Ovary (tissue), 9 donors: ENCODE measurements around the gene ZNF358. TPM values are rescaled to one million over a fixed set of nuclear protein-coding genes. Genes with fewer than 3 reads are reported as not detected.

Source experiments
- DNase-seq, 5 donors: peaks; one replicate each; pipeline ENCODE4 v3.0.0-alpha.2; 2019 to 2020
- H3K27ac ChIP-seq, 2 donors: fragments of 200-600 bp; one replicate each; pipeline versions ENCODE4 v1.5.1 to v1.8.0; 2019 to 2022
- H3K27me3 ChIP-seq: fragments of 200-600 bp; one replicate; pipeline ENCODE4 v1.8.0; 2022
- H3K36me3 ChIP-seq: fragments of 200-600 bp; sonication (generic); one replicate; pipeline ENCODE4 v1.5.1; 2019
- H3K4me1 ChIP-seq: one replicate; pipeline ENCODE4 v1.8.1; 2013; ENCODE audit warnings: mild to moderate bottlenecking, moderate library complexity; ENCODE audit not compliant: insufficient read depth
- H3K4me3 ChIP-seq: fragments of 200-600 bp; sonication (generic); one replicate; pipeline ENCODE4 v1.5.1; 2017
- H3K9me3 ChIP-seq, 2 donors: fragments of 200-600 bp in 1 of 2; sonication (generic) in 1 of 2; one replicate each; pipeline versions ENCODE4 v1.5.1 to v1.8.1; 2013 to 2019; ENCODE audit warnings: mild to moderate bottlenecking in 1 of 2, moderate library complexity in 1 of 2
- EP300 ChIP-seq: sonication (generic); formaldehyde crosslinking; IDR thresholded peaks from one replicate; pipeline ENCODE4 v1.6.1; 2017; ENCODE audit warnings: antibody characterized with exemption
- POLR2A ChIP-seq: fragments of 450-650 bp; IDR thresholded peaks from one replicate; pipeline ENCODE4 v1.6.1; 2017; ENCODE audit warnings: antibody characterized with exemption, mild to moderate bottlenecking, moderate library complexity
- WGBS, 3 donors: extraction: QIAGEN DNeasy Blood & Tissue Kit in 1 of 3; methylation state at CpG; one replicate each; pipeline versions ENCODE4 v1.1.5 to v1.1.7; 2013 to 2017; 5-methylcytosine and 5-hydroxymethylcytosine counted together
- intact Hi-C, 4 donors: fragments of 100-400 bp; cut with DNase I; formaldehyde crosslinking; loops; one replicate each; pipeline versions ENCODE4 v1.11.0 to v1.15.1; 2022 to 2023
- polyA plus RNA-seq, 2 donors: library from polyadenylated mRNA; stranded (reverse); fragments of 200-250 nt in 1 of 2; fragments of 350-450 nt in 1 of 2; fragmentation: Illumina TruSeq in 1 of 2; extraction: RNeasy Lipid Tissue Mini Kit (QIAGEN cat#74804) in 1 of 2; gene quantifications; one replicate each; pipeline ENCODE4 v1.2.3, GENCODE V29; 2013 to 2014
- total RNA-seq, 7 donors: library from RNA; depleted of rRNA in 2 of 7; stranded (reverse); fragments of >200 nt in 2 of 7; fragmentation: NEBNext Ultra II Directional in 3 of 7; extraction: Animal tissue kit (Norgen Biotek cat#: 25700) in 3 of 7; gene quantifications; one replicate each; pipeline versions ENCODE4 v1.1.0 to v1.2.4, GENCODE V29; 2016 to 2023
- TF ChIP-seq, protein P1 (sequence below), 3 donors: fragments of 450-650 bp in 2 of 3; fragments of 200-600 bp in 1 of 3; IDR thresholded peaks; one replicate each; pipeline versions ENCODE4 v1.5.1 to v1.8.0; 2016 to 2022; ENCODE audit warnings: antibody characterized with exemption in 3 of 3, mild to moderate bottlenecking in 1 of 3
- donor health status: DM: no; HTN: no; CAD: no; lungs with moderate emphysema.
- donor health status: DM: no; HTN: no; CAD: no.
- donor health status: Bipolar disorder and iron deficiency.
- donor health status: DM: yes; HTN: yes; CAD: no.
- donor health status: DM: no; HTN: no; CAD: no.
- donor health status: DM: yes; HTN: yes; CAD: no.

Gene ZNF358
- total and polyA plus RNA-seq, 9 donors, result 9.2 to 112 (median 88.2) TPM

DNA sequence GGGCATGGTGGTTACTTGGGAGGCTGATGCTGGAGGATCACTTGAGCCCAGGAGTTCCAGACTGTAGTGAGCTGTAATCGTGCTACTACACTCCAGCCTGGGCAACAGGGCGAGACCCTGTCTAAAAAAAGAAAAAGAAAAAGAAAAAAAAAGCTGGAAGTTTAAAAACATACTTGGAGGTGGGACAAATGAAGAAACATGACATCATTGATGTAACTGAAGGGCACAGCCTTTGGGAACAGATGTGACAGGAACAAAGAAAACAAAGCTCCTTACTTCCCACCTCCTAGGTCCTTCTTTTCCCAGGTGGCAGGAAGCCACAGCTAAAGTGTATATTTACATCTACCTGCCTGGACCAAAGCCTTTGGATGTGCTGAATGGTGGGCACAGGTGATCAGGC lies 29.0 kb upstream of the ZNF358 start:
- Histone ChIP-seq H3K27me3 (no peaks in the 10 kb centered on the region), H3K36me3 (no peaks in the 10 kb centered on the region), H3K4me1 (peaks cover 6% of the 10 kb centered on the region), H3K27ac (no peak overlapping the region), H3K4me3 (no peak overlapping the region), H3K9me3 (no peaks in the 10 kb centered on the region)
- WGBS, 3 donors, result 72 to 92% (median 75%) methylated on average over 2 of the region's 2 CpGs
- intact Hi-C loops, result loop anchor here in 2 of 4 donors (5.0 kb wide), 2 partner anchors 45 to 50 kb away; partner anchors contain the start of gene PNPLA6 (in 1 of the 2)
- DNase-seq, result no peak
- no peak for TF ChIP-seq EP300
- TF ChIP-seq POLR2A, result no peak
- TF ChIP-seq, protein P1, sequence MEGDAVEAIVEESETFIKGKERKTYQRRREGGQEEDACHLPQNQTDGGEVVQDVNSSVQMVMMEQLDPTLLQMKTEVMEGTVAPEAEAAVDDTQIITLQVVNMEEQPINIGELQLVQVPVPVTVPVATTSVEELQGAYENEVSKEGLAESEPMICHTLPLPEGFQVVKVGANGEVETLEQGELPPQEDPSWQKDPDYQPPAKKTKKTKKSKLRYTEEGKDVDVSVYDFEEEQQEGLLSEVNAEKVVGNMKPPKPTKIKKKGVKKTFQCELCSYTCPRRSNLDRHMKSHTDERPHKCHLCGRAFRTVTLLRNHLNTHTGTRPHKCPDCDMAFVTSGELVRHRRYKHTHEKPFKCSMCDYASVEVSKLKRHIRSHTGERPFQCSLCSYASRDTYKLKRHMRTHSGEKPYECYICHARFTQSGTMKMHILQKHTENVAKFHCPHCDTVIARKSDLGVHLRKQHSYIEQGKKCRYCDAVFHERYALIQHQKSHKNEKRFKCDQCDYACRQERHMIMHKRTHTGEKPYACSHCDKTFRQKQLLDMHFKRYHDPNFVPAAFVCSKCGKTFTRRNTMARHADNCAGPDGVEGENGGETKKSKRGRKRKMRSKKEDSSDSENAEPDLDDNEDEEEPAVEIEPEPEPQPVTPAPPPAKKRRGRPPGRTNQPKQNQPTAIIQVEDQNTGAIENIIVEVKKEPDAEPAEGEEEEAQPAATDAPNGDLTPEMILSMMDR (IDR thresholded peaks at IDR 0.05), result no peak

DNA sequence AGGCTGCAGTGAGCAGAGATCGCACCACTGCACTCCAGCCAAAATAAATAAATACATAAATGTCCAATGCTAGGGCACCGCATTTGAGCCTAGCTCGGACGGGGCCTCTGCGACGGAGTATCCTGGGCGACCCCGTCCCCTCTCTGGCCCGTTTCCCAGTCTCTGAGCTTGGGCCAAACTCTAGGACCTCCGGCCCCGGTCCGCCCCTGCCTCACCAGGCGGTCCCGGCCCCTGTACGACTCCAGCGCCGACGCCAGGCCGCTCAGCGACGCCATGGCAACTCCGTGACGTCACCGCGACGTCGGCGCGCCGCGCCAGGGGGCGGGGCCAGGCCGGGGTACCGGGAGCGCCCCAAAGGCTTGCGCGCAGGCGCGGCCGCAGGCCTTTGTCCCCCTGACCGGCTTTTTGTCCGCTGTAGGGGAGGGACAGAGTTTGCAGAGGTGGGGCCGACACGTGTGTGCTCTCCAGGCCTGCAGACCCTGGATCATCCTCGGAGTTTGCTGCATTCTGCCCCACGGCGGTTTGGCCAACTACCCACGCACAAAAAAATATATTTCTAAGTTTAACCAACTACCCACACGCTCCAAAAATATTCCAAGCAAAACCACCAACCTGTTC lies 27.1 kb upstream of the ZNF358 start, which contains the start of gene PEX11G:
Gene PEX11G, minus strand, starts transcription at position 300 of the 618 bp plus-strand sequence. Its CDS starts 25 bp downstream, at position 275.
- H3K4me1 ChIP-seq, result peaks cover 6% of the 10 kb centered on the region
- peak; percentile 90 to 97 (median 95) for DNase-seq
- peak within 1 kb of the TSS; percentile 90 to 94 for H3K27ac ChIP-seq
- 0 to 1% (median 1%) methylated on average over 43 to 49 of the region's 49 CpGs for WGBS, 3 donors
- no peaks in the 10 kb centered on the region for H3K27me3 ChIP-seq
- peak within 1 kb of the TSS; percentile 51 for H3K4me3 ChIP-seq
- no peaks in the 10 kb centered on the region for H3K36me3 ChIP-seq
- intact Hi-C loops, result loop anchor here in 3 of 4 donors (2.0 to 5.0 kb wide), 3 partner anchors 43 to 48 kb away; partner anchors contain the start of gene PNPLA6 (in 2 of the 3)
- H3K9me3 ChIP-seq, result no peaks in the 10 kb centered on the region
- TF ChIP-seq, protein P1 (IDR thresholded peaks at IDR 0.05), result peak in 1 of 3 donors; percentile 39
- peak; percentile 93 for TF ChIP-seq POLR2A
- no peak for TF ChIP-seq EP300

DNA sequence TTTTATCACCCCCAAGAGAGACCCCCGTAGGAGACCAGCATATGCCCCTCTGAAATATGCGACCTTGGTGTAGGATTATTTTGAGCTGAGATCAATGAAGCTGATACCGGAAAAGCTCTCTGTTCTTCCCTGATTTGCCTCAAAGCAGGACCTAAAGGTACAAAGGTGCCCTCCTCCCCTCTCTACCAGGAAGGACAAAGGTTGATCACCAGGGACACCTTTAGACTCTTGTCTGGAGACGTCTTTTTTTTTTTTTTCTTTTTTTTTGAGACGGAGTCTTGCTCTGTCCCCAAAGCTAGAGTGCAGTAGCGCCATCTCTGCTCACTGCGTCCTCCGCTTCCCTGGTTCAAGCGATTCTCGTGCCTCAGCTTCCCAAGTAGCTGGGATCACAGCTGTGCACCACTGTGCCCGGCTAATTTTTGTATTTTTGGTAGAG lies 26.3 kb upstream of the ZNF358 start:
- intact Hi-C loops, result loop anchor here in 3 of 4 donors (2.0 to 5.0 kb wide), 3 partner anchors 43 to 48 kb away; partner anchors contain the start of gene PNPLA6 (in 2 of the 3)
- peak overlapping the region in 1 of 2 donors; percentile 90 for H3K27ac ChIP-seq
- H3K4me3 ChIP-seq, result no peak overlapping the region

DNA sequence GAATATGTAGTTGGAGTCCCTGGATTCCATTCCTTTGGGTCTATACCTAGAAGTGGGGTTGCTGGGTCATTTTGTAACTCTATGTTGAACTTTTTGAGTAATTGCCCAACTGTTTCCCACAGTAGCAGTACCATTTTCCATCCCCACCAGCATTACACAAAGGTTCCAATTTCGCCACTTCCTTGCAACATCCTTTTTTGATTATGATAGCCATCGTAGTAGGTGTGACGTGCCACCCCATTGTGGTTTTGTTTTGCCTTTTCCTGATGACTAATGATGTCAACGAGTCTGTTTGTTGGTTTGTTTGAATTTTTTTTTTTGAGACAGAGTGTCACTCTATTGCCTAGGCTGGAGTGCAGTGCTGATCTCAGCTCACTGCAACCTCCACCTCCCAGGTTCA lies 23.8 kb upstream of the ZNF358 start:
- Histone ChIP-seq H3K36me3 (no peaks in the 10 kb centered on the region), H3K4me1 (peaks cover 9% of the 10 kb centered on the region), H3K4me3 (no peak overlapping the region), H3K9me3 (no peaks in the 10 kb centered on the region), H3K27ac (no peak overlapping the region), H3K27me3 (no peaks in the 10 kb centered on the region)
- WGBS, 3 donors, result 80 to 90% (median 81%) methylated on average over 4 of the region's 4 CpGs
- TF ChIP-seq POLR2A (no peak), EP300 (no peak)
- TF ChIP-seq, protein P1 (IDR thresholded peaks at IDR 0.05), result no peak
- intact Hi-C loops, result no loop called here
- DNase-seq, result no peak

More for the DNA sequence above, 26.3 kb upstream of the ZNF358 start:
- 69 to 82% (median 77%) methylated on average over 11 of the region's 11 CpGs for WGBS, 3 donors
- TF ChIP-seq POLR2A, result no peak
- TF ChIP-seq, protein P1 (IDR thresholded peaks at IDR 0.05), result no peak
- no peaks in the 10 kb centered on the region for H3K36me3 ChIP-seq
- H3K9me3 ChIP-seq, result no peaks in the 10 kb centered on the region
- H3K4me1 ChIP-seq, result peaks cover 7% of the 10 kb centered on the region
- DNase-seq, result no peak
- no peaks in the 10 kb centered on the region for H3K27me3 ChIP-seq
